ENCODE results near the gene FAH. TPM values are rescaled to one million over a fixed set of nuclear protein-coding genes. Genes with fewer than 3 reads are reported as not detected.
"Not testable (repeated sequence)": the region's sequence is repeated elsewhere in the genome, so short reads cannot be mapped to it uniquely, and the experiment has no call there.

Gene FAH
- polyA plus RNA-seq, 4 donors: 26.3 to 81.5 (median 48.7) TPM

DNA sequence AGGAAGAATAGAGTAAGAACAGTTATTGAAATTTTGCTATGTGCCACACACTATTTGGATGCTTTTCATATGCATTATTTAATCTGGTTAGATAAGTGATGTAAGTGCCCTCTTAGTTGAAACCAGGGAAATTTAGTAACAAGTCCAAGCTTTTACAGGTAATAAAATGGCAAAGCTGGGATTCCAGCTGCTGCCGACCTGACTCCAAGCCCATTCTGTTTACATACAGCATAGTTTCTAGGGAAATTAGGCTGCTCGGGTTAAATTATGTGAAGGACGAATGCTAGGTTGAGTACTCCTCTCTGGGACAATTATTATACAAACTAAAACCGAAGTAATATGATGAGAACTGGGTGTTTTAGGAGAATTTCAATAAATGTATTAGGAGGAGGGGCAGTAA, 38.7 kb upstream of the FAH start:
- Histone ChIP-seq H3K36me3 (ENCODE audit: control insufficient read depth in 3 of 3, insufficient read depth in 2 of 3, low read depth in 1 of 3, low read length in 3 of 3) (no peaks in the 10 kb centered on the region), H3K4me3 (ENCODE audit: low read depth in 1 of 3, low read length in 3 of 3) (no peak overlapping the region), H3K27me3 (ENCODE audit: control insufficient read depth in 3 of 3, insufficient read depth in 3 of 3, low read length in 3 of 3) (no peaks in the 10 kb centered on the region), H3K27ac (ENCODE audit: low read depth in 1 of 3, low read length in 2 of 3) (no peak overlapping the region), H3K9me3 (ENCODE audit: control insufficient read depth in 2 of 2, insufficient read depth in 1 of 2, low read depth in 1 of 2, low read length in 1 of 2) (no peaks in the 10 kb centered on the region), H3K4me1 (ENCODE audit: control insufficient read depth in 3 of 3, insufficient read depth in 2 of 3, low read depth in 1 of 3, low read length in 2 of 3) (no peaks in the 10 kb centered on the region)
- WGBS, 3 donors: 69 to 70% (median 70%) methylated on average over 4 of the region's 4 CpGs
- FAIRE-seq: no peak
- DNase-seq: no peak

DNA sequence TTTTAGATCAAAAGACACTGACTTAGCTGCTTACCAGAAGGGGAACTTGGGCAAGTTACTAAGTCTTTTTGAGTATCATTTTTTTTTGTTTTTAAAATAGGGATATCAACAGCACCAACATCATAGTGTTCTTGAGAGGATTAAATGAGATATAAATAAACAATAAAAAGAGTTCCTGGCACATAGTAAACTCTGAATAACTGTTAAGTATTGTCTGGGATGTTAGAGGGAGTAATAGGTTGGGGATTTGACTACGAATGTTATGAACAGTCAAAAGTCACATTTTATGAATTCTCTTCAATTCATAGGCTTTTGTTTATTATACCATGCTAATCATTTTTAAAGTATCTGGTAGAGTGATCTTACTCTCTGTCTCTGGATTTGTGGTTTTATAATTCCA, 37.8 kb upstream of the FAH start:
- Histone ChIP-seq H3K9me3 (ENCODE audit: control insufficient read depth in 2 of 2, insufficient read depth in 1 of 2, low read depth in 1 of 2, low read length in 1 of 2) (no peaks in the 10 kb centered on the region), H3K36me3 (ENCODE audit: control insufficient read depth in 3 of 3, insufficient read depth in 2 of 3, low read depth in 1 of 3, low read length in 3 of 3) (no peaks in the 10 kb centered on the region), H3K4me3 (ENCODE audit: low read depth in 1 of 3, low read length in 3 of 3) (no peak overlapping the region), H3K27me3 (ENCODE audit: control insufficient read depth in 3 of 3, insufficient read depth in 3 of 3, low read length in 3 of 3) (no peaks in the 10 kb centered on the region), H3K4me1 (ENCODE audit: control insufficient read depth in 3 of 3, insufficient read depth in 2 of 3, low read depth in 1 of 3, low read length in 2 of 3) (no peaks in the 10 kb centered on the region), H3K27ac (ENCODE audit: low read depth in 1 of 3, low read length in 2 of 3) (no peak overlapping the region)
- DNase-seq (no peak), FAIRE-seq (no peak)
- 80 to 92% (median 91%) methylated on average over 1 of the region's 1 CpG for WGBS, 3 donors

DNA sequence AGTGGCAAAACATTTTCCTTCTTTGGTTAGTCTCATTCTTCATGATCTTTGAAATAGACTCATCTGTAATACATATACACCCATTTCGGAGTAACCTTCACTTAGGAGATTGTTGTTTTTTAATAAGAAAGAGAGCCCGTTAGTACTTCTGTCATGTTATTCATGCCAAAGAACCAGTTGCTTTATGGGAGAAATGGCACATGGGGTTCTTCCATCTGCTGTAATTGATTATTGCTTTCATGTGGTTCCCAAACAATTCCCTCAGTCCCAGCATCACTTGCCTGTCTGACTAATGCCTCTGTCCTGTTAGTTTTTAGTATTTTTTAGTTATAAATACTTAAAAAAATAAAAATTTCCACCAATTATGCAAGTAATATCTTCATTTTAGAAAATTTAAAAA, 33.8 kb upstream of the FAH start:
- WGBS, 3 donors: 95 to 97% (median 96%) methylated on average over 2 of the region's 2 CpGs
- Histone ChIP-seq H3K9me3 (ENCODE audit: control insufficient read depth in 2 of 2, insufficient read depth in 1 of 2, low read depth in 1 of 2, low read length in 1 of 2) (no peaks in the 10 kb centered on the region), H3K27me3 (ENCODE audit: control insufficient read depth in 3 of 3, insufficient read depth in 3 of 3, low read length in 3 of 3) (no peaks in the 10 kb centered on the region), H3K4me1 (ENCODE audit: control insufficient read depth in 3 of 3, insufficient read depth in 2 of 3, low read depth in 1 of 3, low read length in 2 of 3) (no peaks in the 10 kb centered on the region), H3K27ac (ENCODE audit: low read depth in 1 of 3, low read length in 2 of 3) (no peak overlapping the region), H3K36me3 (ENCODE audit: control insufficient read depth in 3 of 3, insufficient read depth in 2 of 3, low read depth in 1 of 3, low read length in 3 of 3) (peaks cover 0 to 5% (median 4%) of the 10 kb centered on the region in 3 donors), H3K4me3 (ENCODE audit: low read depth in 1 of 3, low read length in 3 of 3) (no peak overlapping the region)
- DNase-seq (no peak), FAIRE-seq (no peak)

DNA sequence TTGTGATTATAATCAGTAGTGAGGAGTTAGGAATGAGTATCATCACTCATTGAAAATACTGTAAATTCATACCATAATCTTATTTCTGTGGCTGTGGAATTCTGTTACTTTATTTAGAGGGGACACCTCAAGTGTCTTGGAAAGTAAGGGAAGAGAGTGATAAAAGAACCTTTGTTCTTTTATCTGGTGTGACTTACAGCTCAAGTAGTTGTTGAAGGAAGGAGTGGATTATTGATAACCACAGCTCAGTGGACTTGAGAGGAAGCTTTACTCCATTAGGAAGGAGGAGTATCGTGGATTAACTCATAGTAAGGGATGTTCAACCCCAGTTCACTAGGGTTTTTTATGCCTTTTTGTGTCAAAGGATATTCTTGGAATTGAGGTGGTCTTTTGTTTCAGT, 32.2 kb upstream of the FAH start:
- H3K36me3 ChIP-seq (ENCODE audit: control insufficient read depth in 3 of 3, insufficient read depth in 2 of 3, low read depth in 1 of 3, low read length in 3 of 3): peaks cover 0 to 5% (median 4%) of the 10 kb centered on the region in 3 donors
- no peaks in the 10 kb centered on the region for H3K27me3 ChIP-seq (ENCODE audit: control insufficient read depth in 3 of 3, insufficient read depth in 3 of 3, low read length in 3 of 3)
- H3K9me3 ChIP-seq (ENCODE audit: control insufficient read depth in 2 of 2, insufficient read depth in 1 of 2, low read depth in 1 of 2, low read length in 1 of 2): no peaks in the 10 kb centered on the region
- peak in 1 of 2 donors; percentile 10 for DNase-seq
- H3K4me3 ChIP-seq (ENCODE audit: low read depth in 1 of 3, low read length in 3 of 3): no peak overlapping the region
- FAIRE-seq: no peak
- H3K4me1 ChIP-seq (ENCODE audit: control insufficient read depth in 3 of 3, insufficient read depth in 2 of 3, low read depth in 1 of 3, low read length in 2 of 3): no peaks in the 10 kb centered on the region
- H3K27ac ChIP-seq (ENCODE audit: low read depth in 1 of 3, low read length in 2 of 3): no peak overlapping the region
- WGBS, 3 donors: 29 to 75% (median 50%) methylated on average over 1 of the region's 1 CpG

DNA sequence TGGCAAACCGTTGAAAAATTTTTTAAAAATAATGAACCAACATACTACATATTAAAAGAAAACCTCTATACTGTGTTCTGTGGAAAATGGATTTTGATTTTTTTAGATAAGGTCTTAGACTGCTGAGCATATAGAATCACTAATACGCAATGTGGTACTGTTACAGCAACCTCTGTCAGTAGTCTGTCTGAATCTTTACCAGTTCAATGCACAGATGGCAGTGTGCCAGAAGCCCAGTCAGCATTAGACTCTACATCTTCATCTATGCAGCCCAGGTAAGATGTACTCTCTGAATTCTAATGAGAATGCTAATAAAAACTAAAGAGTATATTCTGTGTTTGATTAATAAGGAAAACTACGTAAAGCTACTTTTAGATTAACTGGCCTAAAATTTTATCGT, 31.3 kb upstream of the FAH start:
- FAIRE-seq (no peak), DNase-seq (peak in 1 of 2 donors; percentile 20)
- peaks cover 0 to 7% (median 4%) of the 10 kb centered on the region in 3 donors for H3K36me3 ChIP-seq (ENCODE audit: control insufficient read depth in 3 of 3, insufficient read depth in 2 of 3, low read depth in 1 of 3, low read length in 3 of 3)
- H3K27me3 ChIP-seq (ENCODE audit: control insufficient read depth in 3 of 3, insufficient read depth in 3 of 3, low read length in 3 of 3): no peaks in the 10 kb centered on the region
- H3K27ac ChIP-seq (ENCODE audit: low read depth in 1 of 3, low read length in 2 of 3): no peak overlapping the region
- H3K4me1 ChIP-seq (ENCODE audit: control insufficient read depth in 3 of 3, insufficient read depth in 2 of 3, low read depth in 1 of 3, low read length in 2 of 3): no peaks in the 10 kb centered on the region
- 87 to 94% (median 90%) methylated on average over 4 of the region's 4 CpGs for WGBS, 3 donors
- H3K4me3 ChIP-seq (ENCODE audit: low read depth in 1 of 3, low read length in 3 of 3): no peak overlapping the region
- H3K9me3 ChIP-seq (ENCODE audit: control insufficient read depth in 2 of 2, insufficient read depth in 1 of 2, low read depth in 1 of 2, low read length in 1 of 2): no peaks in the 10 kb centered on the region

DNA sequence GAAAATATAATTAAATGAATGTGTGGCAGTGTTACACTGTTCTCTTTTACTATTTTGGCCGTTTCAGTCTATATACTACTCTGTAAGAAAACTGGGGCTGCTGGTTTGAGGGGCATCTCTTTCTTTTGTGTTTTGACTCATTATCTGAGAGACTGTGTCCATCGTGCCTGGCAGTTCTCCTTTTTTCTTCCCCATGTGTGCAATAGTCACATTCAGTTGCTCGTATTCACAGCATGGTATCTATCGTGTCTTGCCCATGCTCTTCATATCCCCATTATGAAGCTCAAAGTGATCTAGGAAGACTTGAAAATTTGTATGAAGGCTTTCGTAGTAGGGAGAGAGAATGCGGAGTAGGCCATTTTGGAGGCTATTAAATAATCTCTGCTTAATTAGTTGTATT, 29.8 kb upstream of the FAH start:
- Histone ChIP-seq H3K9me3 (ENCODE audit: control insufficient read depth in 2 of 2, insufficient read depth in 1 of 2, low read depth in 1 of 2, low read length in 1 of 2) (no peaks in the 10 kb centered on the region), H3K27me3 (ENCODE audit: control insufficient read depth in 3 of 3, insufficient read depth in 3 of 3, low read length in 3 of 3) (no peaks in the 10 kb centered on the region), H3K36me3 (ENCODE audit: control insufficient read depth in 3 of 3, insufficient read depth in 2 of 3, low read depth in 1 of 3, low read length in 3 of 3) (peaks cover 0 to 7% (median 4%) of the 10 kb centered on the region in 3 donors), H3K4me1 (ENCODE audit: control insufficient read depth in 3 of 3, insufficient read depth in 2 of 3, low read depth in 1 of 3, low read length in 2 of 3) (no peaks in the 10 kb centered on the region), H3K4me3 (ENCODE audit: low read depth in 1 of 3, low read length in 3 of 3) (no peak overlapping the region), H3K27ac (ENCODE audit: low read depth in 1 of 3, low read length in 2 of 3) (no peak overlapping the region)
- DNase-seq (no peak), FAIRE-seq (no peak)
- 94 to 97% (median 95%) methylated on average over 6 of the region's 6 CpGs for WGBS, 3 donors

DNA sequence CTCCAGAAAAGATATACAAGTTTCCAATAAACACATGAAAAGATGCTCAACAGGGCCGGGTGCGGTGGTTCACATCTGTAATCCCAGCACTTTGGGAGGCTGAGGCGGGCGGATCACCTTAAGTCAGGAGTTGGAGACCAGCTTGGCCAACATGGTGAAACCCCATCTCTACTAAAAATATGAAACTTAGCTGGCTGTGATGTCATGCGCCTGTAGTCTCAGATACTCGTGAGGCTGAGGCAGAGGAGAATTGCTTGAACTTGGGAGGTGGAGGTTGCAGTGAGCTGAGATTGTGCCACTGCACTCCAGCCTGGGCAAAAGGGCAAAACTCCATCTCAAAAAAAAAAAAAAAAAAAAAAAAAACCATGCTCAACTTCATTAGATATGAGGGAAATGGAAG, 25.5 kb upstream of the FAH start:
- 96 to 100% (median 98%) methylated on average over 6 of the region's 6 CpGs for WGBS, 3 donors
- H3K4me1 ChIP-seq (ENCODE audit: control insufficient read depth in 3 of 3, insufficient read depth in 2 of 3, low read depth in 1 of 3, low read length in 2 of 3): not testable (repeated sequence)

DNA sequence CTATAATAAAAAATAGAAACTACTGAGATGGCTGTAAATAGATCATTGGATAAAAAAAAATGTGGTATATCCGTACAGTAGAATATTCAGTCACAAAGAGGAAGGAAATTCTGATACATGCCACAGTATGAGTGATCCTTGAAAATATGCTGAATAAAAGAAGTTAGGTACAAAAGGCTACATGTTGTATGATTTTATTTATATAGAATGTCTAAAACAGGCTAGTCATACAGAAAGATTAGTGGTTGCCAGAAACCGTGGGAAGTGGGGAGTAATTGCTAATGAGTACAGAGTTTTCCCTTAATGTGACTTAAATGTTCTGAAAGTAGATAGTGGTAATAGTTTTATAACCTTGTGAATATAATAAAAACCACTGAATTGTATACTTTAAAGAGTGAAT, 24.9 kb upstream of the FAH start:
- 59 to 67% (median 62%) methylated on average over 2 of the region's 2 CpGs for WGBS, 3 donors
- no peaks in the 10 kb centered on the region for H3K9me3 ChIP-seq (ENCODE audit: control insufficient read depth in 2 of 2, insufficient read depth in 1 of 2, low read depth in 1 of 2, low read length in 1 of 2)
- H3K27me3 ChIP-seq (ENCODE audit: control insufficient read depth in 3 of 3, insufficient read depth in 3 of 3, low read length in 3 of 3): no peaks in the 10 kb centered on the region
- no peak overlapping the region for H3K4me3 ChIP-seq (ENCODE audit: low read depth in 1 of 3, low read length in 3 of 3)
- DNase-seq (no peak), FAIRE-seq (no peak)
- peaks cover 0 to 8% (median 4%) of the 10 kb centered on the region in 3 donors for H3K36me3 ChIP-seq (ENCODE audit: control insufficient read depth in 3 of 3, insufficient read depth in 2 of 3, low read depth in 1 of 3, low read length in 3 of 3)
- peak overlapping the region in 1 of 3 donors; percentile 28 for H3K27ac ChIP-seq (ENCODE audit: low read depth in 1 of 3, low read length in 2 of 3)
- no peaks in the 10 kb centered on the region for H3K4me1 ChIP-seq (ENCODE audit: control insufficient read depth in 3 of 3, insufficient read depth in 2 of 3, low read depth in 1 of 3, low read length in 2 of 3)

More for the DNA sequence above, 25.5 kb upstream of the FAH start:
- DNase-seq; FAIRE-seq; H3K27me3 ChIP-seq (ENCODE audit: control insufficient read depth in 3 of 3, insufficient read depth in 3 of 3, low read length in 3 of 3); H3K9me3 ChIP-seq (ENCODE audit: control insufficient read depth in 2 of 2, insufficient read depth in 1 of 2, low read depth in 1 of 2, low read length in 1 of 2); H3K4me3 ChIP-seq (ENCODE audit: low read depth in 1 of 3, low read length in 3 of 3); H3K36me3 ChIP-seq (ENCODE audit: control insufficient read depth in 3 of 3, insufficient read depth in 2 of 3, low read depth in 1 of 3, low read length in 3 of 3): not testable (repeated sequence)
- H3K27ac ChIP-seq (ENCODE audit: low read depth in 1 of 3, low read length in 2 of 3): peak overlapping the region in 1 of 3 donors; percentile 28

DNA sequence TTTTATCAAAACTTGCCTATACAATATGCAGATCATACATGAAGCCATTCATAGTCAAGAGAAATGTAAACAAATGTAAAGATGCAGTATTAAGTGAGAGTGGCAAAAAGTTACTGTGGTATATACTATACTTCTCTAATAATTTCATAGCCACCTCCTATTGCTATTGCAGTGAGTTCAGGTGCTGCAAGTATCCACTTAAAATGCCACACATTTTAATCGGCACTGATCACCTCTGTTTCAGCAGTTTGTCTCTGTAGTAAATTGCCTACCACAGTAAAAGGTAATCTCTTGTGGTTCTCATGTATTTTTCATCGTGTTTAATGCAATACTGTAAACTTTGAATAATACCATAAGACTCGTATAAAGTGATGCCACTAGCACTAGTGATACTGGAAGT, 20.4 kb upstream of the FAH start:
- H3K4me3 ChIP-seq (ENCODE audit: low read depth in 1 of 3, low read length in 3 of 3): no peak overlapping the region
- 92 to 97% (median 95%) methylated on average over 3 of the region's 3 CpGs for WGBS, 3 donors
- H3K36me3 ChIP-seq (ENCODE audit: control insufficient read depth in 3 of 3, insufficient read depth in 2 of 3, low read depth in 1 of 3, low read length in 3 of 3): peaks cover 0 to 12% (median 12%) of the 10 kb centered on the region in 3 donors
- DNase-seq (no peak), FAIRE-seq (no peak)
- no peaks in the 10 kb centered on the region for H3K27me3 ChIP-seq (ENCODE audit: control insufficient read depth in 3 of 3, insufficient read depth in 3 of 3, low read length in 3 of 3)
- no peak overlapping the region for H3K27ac ChIP-seq (ENCODE audit: low read depth in 1 of 3, low read length in 2 of 3)
- H3K9me3 ChIP-seq (ENCODE audit: control insufficient read depth in 2 of 2, insufficient read depth in 1 of 2, low read depth in 1 of 2, low read length in 1 of 2): no peaks in the 10 kb centered on the region
- H3K4me1 ChIP-seq (ENCODE audit: control insufficient read depth in 3 of 3, insufficient read depth in 2 of 3, low read depth in 1 of 3, low read length in 2 of 3): no peaks in the 10 kb centered on the region
